Liver (tissue), 9 donors: Measurements from ENCODE around the gene BTBD9. TPM values are rescaled to one million over a fixed set of nuclear protein-coding genes. Genes with fewer than 3 reads are reported as not detected.

Experiments
- DNase-seq: peaks from one replicate; pipeline ENCODE4 v3.0.0-alpha.2; 2017; ENCODE audit warnings: low spot score
- H3K27ac ChIP-seq, 2 donors: one replicate each; pipeline ENCODE4 v1.7.0; 2013; ENCODE audit warnings: inconsistent platforms in 2 of 2, low read length in 2 of 2, control low read depth in 1 of 2, low read depth in 1 of 2, mild to moderate bottlenecking in 1 of 2
- H3K27me3 ChIP-seq, 4 donors: one replicate each; pipeline versions ENCODE4 v1.6.1 to v1.7.0; 2013; ENCODE audit warnings: low read length in 3 of 4, inconsistent platforms in 1 of 4, mild to moderate bottlenecking in 1 of 4, moderate library complexity in 1 of 4; ENCODE audit not compliant: control insufficient read depth in 4 of 4, insufficient read depth in 4 of 4
- H3K36me3 ChIP-seq, 4 donors: one replicate each; pipeline versions ENCODE4 v1.6.1 to v1.7.0; 2013; ENCODE audit warnings: low read length in 3 of 4, mild to moderate bottlenecking in 3 of 4, low read depth in 1 of 4, moderate library complexity in 1 of 4; ENCODE audit not compliant: control insufficient read depth in 4 of 4, insufficient read depth in 3 of 4
- H3K4me1 ChIP-seq, 4 donors: one replicate each; pipeline versions ENCODE4 v1.6.1 to v1.7.0; 2013; ENCODE audit warnings: low read length in 3 of 4, mild to moderate bottlenecking in 3 of 4, moderate library complexity in 1 of 4; ENCODE audit not compliant: control insufficient read depth in 4 of 4, insufficient read depth in 4 of 4
- H3K4me3 ChIP-seq, 3 donors: one replicate each; pipeline versions ENCODE4 v1.6.1 to v1.7.0; 2013; ENCODE audit warnings: low read length in 3 of 3, control low read depth in 1 of 3, low read depth in 1 of 3, mild to moderate bottlenecking in 1 of 3
- H3K9ac ChIP-seq, 2 donors: one replicate each; pipeline ENCODE4 v1.7.0; 2013; ENCODE audit warnings: low read length in 2 of 2, mild to moderate bottlenecking in 2 of 2, moderate library complexity in 2 of 2, control low read depth in 1 of 2, low read depth in 1 of 2
- H3K9me3 ChIP-seq, 4 donors: one replicate each; pipeline versions ENCODE4 v1.6.1 to v1.7.0; 2013; ENCODE audit warnings: low read length in 3 of 4; ENCODE audit not compliant: control insufficient read depth in 4 of 4
- EGR1 ChIP-seq, 2 donors: IDR thresholded peaks; 2 replicates each; pipeline ENCODE4 v1.6.1; 2016 to 2018; ENCODE audit warnings: antibody characterized with exemption in 2 of 2, low read depth in 2 of 2
- FOXA1 ChIP-seq: IDR thresholded peaks from 2 replicates; pipeline ENCODE4 v1.6.1; 2016; ENCODE audit warnings: antibody characterized with exemption
- FOXA2 ChIP-seq: IDR thresholded peaks from 2 replicates; pipeline ENCODE4 v1.6.1; 2016; ENCODE audit warnings: antibody characterized with exemption
- GABPA ChIP-seq, 2 donors: IDR thresholded peaks in 1 of 2; conservative IDR thresholded peaks in 1 of 2; 2 replicates each; pipeline ENCODE4 v1.6.1; 2016; ENCODE audit warnings: antibody characterized with exemption in 2 of 2, mild to moderate bottlenecking in 1 of 2, moderate library complexity in 1 of 2
- HNF4A ChIP-seq, 2 donors: conservative IDR thresholded peaks; 2 replicates each; pipeline ENCODE4 v1.6.1; 2016; ENCODE audit warnings: antibody characterized with exemption in 2 of 2, mild to moderate bottlenecking in 2 of 2
- HNF4G ChIP-seq: IDR thresholded peaks from 2 replicates; pipeline ENCODE4 v1.6.1; 2016; ENCODE audit warnings: antibody characterized with exemption
- JUND ChIP-seq, 2 donors: IDR thresholded peaks; 2 replicates each; pipeline ENCODE4 v1.6.1; 2016; ENCODE audit warnings: antibody characterized with exemption in 2 of 2
- NR2F2 ChIP-seq: IDR thresholded peaks from 2 replicates; pipeline ENCODE4 v1.6.1; 2016; ENCODE audit warnings: antibody characterized with exemption
- RAD21 ChIP-seq, 2 donors: IDR thresholded peaks; 2 replicates each; pipeline ENCODE4 v1.6.1; 2016; ENCODE audit warnings: antibody characterized with exemption in 2 of 2, mild to moderate bottlenecking in 2 of 2
- RXRA ChIP-seq, 2 donors: IDR thresholded peaks; 2 replicates each; pipeline ENCODE4 v1.6.1; 2017 to 2018; ENCODE audit warnings: antibody characterized with exemption in 2 of 2, mild to moderate bottlenecking in 1 of 2
- SP1 ChIP-seq: IDR thresholded peaks from 2 replicates; pipeline ENCODE4 v1.6.1; 2018; ENCODE audit warnings: antibody characterized with exemption, mild to moderate bottlenecking
- TAF1 ChIP-seq: conservative IDR thresholded peaks from 2 replicates; pipeline ENCODE4 v1.6.1; 2016; ENCODE audit warnings: antibody characterized with exemption, mild to moderate bottlenecking
- YY1 ChIP-seq: IDR thresholded peaks from 2 replicates; pipeline ENCODE4 v1.6.1; 2016; ENCODE audit warnings: antibody characterized with exemption, mild to moderate bottlenecking
- WGBS: extraction: QIAGEN DNeasy Blood & Tissue Kit; methylation state at CpG from one replicate; pipeline ENCODE4 v1.1.7; 2013; 5-methylcytosine and 5-hydroxymethylcytosine counted together
- polyA plus RNA-seq, 2 donors: library from polyadenylated mRNA; stranded (reverse) in 1 of 2; unstranded in 1 of 2; fragments of 200-250 nt in 1 of 2; fragments of >200 nt in 1 of 2; fragmentation: Nextera tagmentation in 1 of 2; extraction: Ambion mirVana in 1 of 2; gene quantifications; one replicate each; pipeline versions ENCODE4 v1.2.1 to v1.2.3, GENCODE V29; 2013 to 2015
- total RNA-seq, 2 donors: library from RNA; depleted of rRNA; stranded (reverse); fragments of >200 nt; gene quantifications; one replicate each; pipeline ENCODE4 v1.2.3, GENCODE V29; 2014
- TF ChIP-seq, protein P1 (sequence below): fragments of 150-350 bp; IDR thresholded peaks from 2 replicates; pipeline ENCODE4 v1.5.1; 2017; ENCODE audit warnings: improper control_type of control experiment, low read depth, low read length; ENCODE audit not compliant: missing input control
- TF ChIP-seq, protein P2 (sequence below): IDR thresholded peaks from 2 replicates; pipeline ENCODE4 v1.6.1; 2016; ENCODE audit warnings: antibody characterized with exemption
- TF ChIP-seq, protein P3 (sequence below): IDR thresholded peaks from 2 replicates; pipeline ENCODE4 v1.6.1; 2016; ENCODE audit warnings: antibody characterized with exemption
- TF ChIP-seq, protein P4 (sequence below): IDR thresholded peaks from 2 replicates; pipeline ENCODE4 v1.6.1; 2016; ENCODE audit warnings: antibody characterized with exemption, mild to moderate bottlenecking
- donor health status: healthy.
- donor health status: healthy.
- donor health status: healthy.
- donor health status: healthy.
- donor health status: healthy.

BTBD9 gene
- total and polyA plus RNA-seq, 4 donors = 2.0 to 12.4 (median 5.7) TPM

DNA sequence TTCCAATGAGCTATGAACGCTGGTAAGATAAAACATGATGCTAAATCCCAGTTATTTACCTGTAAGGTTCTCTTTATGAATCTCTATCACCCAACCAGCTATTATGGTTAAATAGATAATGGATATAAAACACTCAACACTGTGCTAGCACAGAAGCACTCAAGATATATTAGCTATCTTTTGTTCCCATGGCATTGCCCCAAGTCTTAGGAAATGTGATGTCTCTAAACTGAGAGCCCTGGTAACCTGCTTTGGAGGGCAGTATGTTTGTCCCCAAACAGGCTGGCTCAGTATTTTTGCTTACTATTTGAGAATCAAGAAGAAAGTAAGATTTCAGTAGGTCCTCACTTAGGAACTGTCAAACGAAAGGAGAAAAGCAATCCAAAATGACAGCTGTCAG, 90.5 kb downstream of the BTBD9 start (continued):
- TF ChIP-seq, protein P1, sequence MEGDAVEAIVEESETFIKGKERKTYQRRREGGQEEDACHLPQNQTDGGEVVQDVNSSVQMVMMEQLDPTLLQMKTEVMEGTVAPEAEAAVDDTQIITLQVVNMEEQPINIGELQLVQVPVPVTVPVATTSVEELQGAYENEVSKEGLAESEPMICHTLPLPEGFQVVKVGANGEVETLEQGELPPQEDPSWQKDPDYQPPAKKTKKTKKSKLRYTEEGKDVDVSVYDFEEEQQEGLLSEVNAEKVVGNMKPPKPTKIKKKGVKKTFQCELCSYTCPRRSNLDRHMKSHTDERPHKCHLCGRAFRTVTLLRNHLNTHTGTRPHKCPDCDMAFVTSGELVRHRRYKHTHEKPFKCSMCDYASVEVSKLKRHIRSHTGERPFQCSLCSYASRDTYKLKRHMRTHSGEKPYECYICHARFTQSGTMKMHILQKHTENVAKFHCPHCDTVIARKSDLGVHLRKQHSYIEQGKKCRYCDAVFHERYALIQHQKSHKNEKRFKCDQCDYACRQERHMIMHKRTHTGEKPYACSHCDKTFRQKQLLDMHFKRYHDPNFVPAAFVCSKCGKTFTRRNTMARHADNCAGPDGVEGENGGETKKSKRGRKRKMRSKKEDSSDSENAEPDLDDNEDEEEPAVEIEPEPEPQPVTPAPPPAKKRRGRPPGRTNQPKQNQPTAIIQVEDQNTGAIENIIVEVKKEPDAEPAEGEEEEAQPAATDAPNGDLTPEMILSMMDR = no peak
- TF ChIP-seq HNF4G (no peak), FOXA1 (no peak), FOXA2 (no peak), TAF1 (no peak)
- TF ChIP-seq, protein P2, sequence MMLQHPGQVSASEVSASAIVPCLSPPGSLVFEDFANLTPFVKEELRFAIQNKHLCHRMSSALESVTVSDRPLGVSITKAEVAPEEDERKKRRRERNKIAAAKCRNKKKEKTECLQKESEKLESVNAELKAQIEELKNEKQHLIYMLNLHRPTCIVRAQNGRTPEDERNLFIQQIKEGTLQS = no peak

DNA sequence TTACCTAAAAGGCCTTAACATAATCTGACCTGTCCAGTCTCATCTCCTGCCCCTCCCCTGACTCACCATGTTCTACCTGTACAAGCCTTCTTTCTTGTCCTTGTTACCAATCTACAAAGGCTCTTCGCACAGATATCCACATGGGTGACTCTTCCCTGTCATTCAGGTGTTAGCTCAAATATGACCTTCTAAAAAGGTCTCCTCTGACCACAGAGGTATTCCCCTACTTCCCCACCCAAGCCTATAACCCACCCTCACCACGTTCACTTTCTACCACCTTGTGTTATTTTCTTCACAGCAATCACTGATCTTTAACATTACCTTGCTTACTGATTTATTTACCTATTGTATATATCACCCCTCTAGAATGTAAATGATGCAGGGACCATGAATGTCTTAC, 96.7 kb downstream of the BTBD9 start:
- 93% methylated on average over 2 of the region's 2 CpGs for WGBS
- no peak for TF ChIP-seq HNF4G
- no peak for TF ChIP-seq FOXA2
- TF ChIP-seq RXRA (IDR thresholded peaks at IDR 0.05) = no peak
- TF ChIP-seq, protein P1 = no peak
- TF ChIP-seq GABPA (IDR thresholded peaks at IDR 0.05 in 1 of 2, conservative IDR thresholded peaks at IDR 0.05 in 1 of 2) = no peak
- TF ChIP-seq FOXA1 = no peak
- no peak for TF ChIP-seq HNF4A (conservative IDR thresholded peaks at IDR 0.05)
- no peak for TF ChIP-seq RAD21 (IDR thresholded peaks at IDR 0.05)
- no peak for TF ChIP-seq SP1
- TF ChIP-seq, protein P3, sequence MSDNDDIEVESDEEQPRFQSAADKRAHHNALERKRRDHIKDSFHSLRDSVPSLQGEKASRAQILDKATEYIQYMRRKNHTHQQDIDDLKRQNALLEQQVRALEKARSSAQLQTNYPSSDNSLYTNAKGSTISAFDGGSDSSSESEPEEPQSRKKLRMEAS = no peak
- TF ChIP-seq EGR1 (IDR thresholded peaks at IDR 0.05; ENCODE audit: low read depth in 2 of 2) = no peak
- TF ChIP-seq NR2F2 = no peak
- TF ChIP-seq, protein P4, sequence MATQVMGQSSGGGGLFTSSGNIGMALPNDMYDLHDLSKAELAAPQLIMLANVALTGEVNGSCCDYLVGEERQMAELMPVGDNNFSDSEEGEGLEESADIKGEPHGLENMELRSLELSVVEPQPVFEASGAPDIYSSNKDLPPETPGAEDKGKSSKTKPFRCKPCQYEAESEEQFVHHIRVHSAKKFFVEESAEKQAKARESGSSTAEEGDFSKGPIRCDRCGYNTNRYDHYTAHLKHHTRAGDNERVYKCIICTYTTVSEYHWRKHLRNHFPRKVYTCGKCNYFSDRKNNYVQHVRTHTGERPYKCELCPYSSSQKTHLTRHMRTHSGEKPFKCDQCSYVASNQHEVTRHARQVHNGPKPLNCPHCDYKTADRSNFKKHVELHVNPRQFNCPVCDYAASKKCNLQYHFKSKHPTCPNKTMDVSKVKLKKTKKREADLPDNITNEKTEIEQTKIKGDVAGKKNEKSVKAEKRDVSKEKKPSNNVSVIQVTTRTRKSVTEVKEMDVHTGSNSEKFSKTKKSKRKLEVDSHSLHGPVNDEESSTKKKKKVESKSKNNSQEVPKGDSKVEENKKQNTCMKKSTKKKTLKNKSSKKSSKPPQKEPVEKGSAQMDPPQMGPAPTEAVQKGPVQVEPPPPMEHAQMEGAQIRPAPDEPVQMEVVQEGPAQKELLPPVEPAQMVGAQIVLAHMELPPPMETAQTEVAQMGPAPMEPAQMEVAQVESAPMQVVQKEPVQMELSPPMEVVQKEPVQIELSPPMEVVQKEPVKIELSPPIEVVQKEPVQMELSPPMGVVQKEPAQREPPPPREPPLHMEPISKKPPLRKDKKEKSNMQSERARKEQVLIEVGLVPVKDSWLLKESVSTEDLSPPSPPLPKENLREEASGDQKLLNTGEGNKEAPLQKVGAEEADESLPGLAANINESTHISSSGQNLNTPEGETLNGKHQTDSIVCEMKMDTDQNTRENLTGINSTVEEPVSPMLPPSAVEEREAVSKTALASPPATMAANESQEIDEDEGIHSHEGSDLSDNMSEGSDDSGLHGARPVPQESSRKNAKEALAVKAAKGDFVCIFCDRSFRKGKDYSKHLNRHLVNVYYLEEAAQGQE = no peak
- no peak for TF ChIP-seq TAF1
- no peak for TF ChIP-seq JUND (IDR thresholded peaks at IDR 0.05)
- no peak for TF ChIP-seq YY1
- no peaks in the 10 kb centered on the region for H3K36me3 ChIP-seq
- no peak overlapping the region for H3K27ac ChIP-seq
- H3K9me3 ChIP-seq = no peaks in the 10 kb centered on the region
- no peaks in the 10 kb centered on the region for H3K27me3 ChIP-seq
- H3K4me1 ChIP-seq = no peaks in the 10 kb centered on the region
- H3K4me3 ChIP-seq = no peak overlapping the region
- no peak for DNase-seq
- no peak overlapping the region for H3K9ac ChIP-seq
